Putamen (tissue), 1 donor: ENCODE data around the gene ACVR2B.

ENCODE experiments used
- DNase-seq: peaks from one replicate; pipeline ENCODE4 v3.0.0-alpha.2; 2016; ENCODE audit warnings: low spot score

ACVR2B gene

GRCh38 chr3:38533285-38533976 is 79.7 kb downstream of the ACVR2B start:
- no peak for DNase-seq

DNA sequence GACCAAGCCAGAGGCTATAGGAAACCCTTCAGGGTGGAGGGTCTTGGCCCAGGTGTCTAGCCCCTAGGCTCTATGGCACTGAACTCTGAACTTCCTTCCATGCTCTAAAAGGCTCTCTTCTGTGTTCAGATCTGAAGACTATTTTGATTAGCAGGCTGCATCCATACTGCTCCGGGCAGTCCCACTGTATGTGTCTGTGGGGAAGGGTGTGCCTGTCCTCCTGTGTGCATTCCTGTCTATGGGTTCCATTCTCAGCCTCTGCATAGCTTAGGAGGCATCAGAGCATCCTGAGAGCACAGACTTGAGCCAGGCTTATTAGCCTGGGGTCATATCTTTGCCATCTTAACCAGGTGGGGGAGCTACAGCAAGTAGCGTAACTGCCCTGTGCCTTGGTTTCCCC is 80.5 kb downstream of the ACVR2B start:
- DNase-seq, result no peak

GRCh38 chr3:38534604-38535003 is 80.9 kb downstream of the ACVR2B start:
- no peak for DNase-seq

DNA sequence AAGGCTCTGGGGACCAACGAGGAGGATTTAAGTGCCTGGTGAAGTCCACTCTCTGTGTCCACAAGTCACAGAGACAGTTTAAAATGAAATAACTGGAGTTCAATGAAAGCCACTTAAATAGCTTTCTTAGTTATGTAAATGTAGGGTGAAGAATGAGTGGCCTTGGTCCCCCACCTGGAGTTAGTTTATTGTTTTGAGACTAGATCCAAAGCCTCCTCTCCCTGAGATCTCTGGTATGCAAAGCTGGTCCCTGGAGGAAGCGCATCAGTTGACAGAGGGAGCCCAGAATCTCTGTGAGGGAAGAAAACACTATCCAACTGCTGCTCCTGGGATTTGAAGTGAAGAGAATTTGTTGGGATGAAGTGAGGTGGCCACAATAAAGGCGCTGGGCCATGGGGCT is 83.0 kb downstream of the ACVR2B start:
- DNase-seq, result no peak

DNA sequence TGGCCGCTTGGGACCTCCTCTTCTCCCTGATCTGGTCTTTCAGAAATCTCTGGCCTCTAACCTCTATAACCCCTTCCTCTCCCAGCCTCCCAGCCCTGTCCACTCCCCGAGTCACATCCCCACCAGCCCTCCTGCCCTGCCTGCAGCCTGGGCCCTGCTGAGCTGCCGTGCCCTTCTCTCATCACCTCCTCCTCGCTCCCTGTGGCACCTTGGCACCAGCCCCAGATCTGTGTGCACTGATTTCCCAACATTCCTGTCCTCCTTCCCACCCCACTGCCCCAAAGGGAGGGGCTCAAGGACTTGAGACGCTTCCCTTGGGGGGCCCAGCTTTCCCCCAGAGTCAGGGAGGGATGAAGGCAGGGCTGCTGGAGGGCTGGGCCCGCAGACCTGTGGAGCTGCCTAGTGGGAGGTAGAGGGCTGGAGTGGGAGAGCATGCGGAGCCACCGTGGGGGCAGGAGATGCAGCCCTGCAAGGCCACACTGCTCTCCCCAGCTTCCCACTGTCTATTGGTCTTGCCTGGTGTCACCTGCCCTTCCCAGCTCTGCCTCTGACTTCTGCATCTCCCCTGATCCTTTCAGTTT is 85.2 kb downstream of the ACVR2B start:
- DNase-seq, result no peak

DNA sequence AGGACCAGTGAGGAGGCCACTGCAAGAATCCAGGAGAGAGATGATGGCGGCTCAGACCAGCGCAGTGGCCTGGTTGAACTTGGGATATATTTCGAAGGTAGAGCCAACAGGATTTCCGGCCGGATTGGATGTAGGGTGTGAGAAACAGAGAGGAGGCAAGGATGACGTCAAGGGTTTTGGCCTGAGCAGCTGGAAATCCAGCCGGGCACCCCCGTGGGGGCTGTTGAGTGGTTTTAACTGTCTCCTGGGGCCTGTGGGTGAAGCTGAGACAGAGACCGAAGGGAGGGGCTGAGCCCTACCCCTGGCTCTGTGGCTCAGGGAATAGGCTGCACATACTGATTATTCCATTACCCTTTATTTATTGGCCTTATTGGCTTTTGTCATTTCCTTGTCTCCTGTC is 88.1 kb downstream of the ACVR2B start:
- no peak for DNase-seq
